HG03066 (cell line): Measurements from ENCODE around the gene RIPPLY2.

Source experiments
- ATAC-seq: cut with Tn5 transposase; IDR thresholded peaks from one replicate; pipeline ENCODE4 v1.9.1; 2021; ENCODE audit warnings: low read depth; ENCODE audit not compliant: unreplicated experiment

Gene RIPPLY2

GRCh38 chr6:83859410-83860358 lies 6.5 kb downstream of the RIPPLY2 start, which contains the start of gene CYB5R4:
TSS of gene CYB5R4 (plus strand) at chr6:83859689. CDS start at chr6:83859783, 94 bp downstream.
- peak; percentile 98 for ATAC-seq

- peak; percentile 16 for ATAC-seq
Observed at GRCh38 chr6:83860359-83860755, 7.2 kb downstream of the RIPPLY2 start.

- no peak for ATAC-seq
Observed at GRCh38 chr6:83860782-83861495, 7.8 kb downstream of the RIPPLY2 start.

- no peak for ATAC-seq
Observed at GRCh38 chr6:83862776-83863471, 9.8 kb downstream of the RIPPLY2 start.

GRCh38 chr6:83867043-83867442 lies 13.9 kb downstream of the RIPPLY2 start:
- ATAC-seq, result no peak

- ATAC-seq, result no peak
Observed at GRCh38 chr6:83867527-83868161, 14.5 kb downstream of the RIPPLY2 start.

- no peak for ATAC-seq
Observed at GRCh38 chr6:83868639-83869038, 15.5 kb downstream of the RIPPLY2 start.

GRCh38 chr6:83870649-83871048 lies 17.5 kb downstream of the RIPPLY2 start:
- no peak for ATAC-seq

- ATAC-seq, result no peak
Observed at GRCh38 chr6:83872386-83873118, 19.4 kb downstream of the RIPPLY2 start.

GRCh38 chr6:83873869-83874268 lies 20.7 kb downstream of the RIPPLY2 start:
- ATAC-seq, result no peak

GRCh38 chr6:83875843-83876242 lies 22.7 kb downstream of the RIPPLY2 start:
- ATAC-seq, result no peak

GRCh38 chr6:83878902-83879644 lies 25.9 kb downstream of the RIPPLY2 start:
- ATAC-seq, result no peak

- no peak for ATAC-seq
Observed at GRCh38 chr6:83879746-83880145, 26.6 kb downstream of the RIPPLY2 start.

GRCh38 chr6:83883240-83883639 lies 30.1 kb downstream of the RIPPLY2 start:
- no peak for ATAC-seq

- ATAC-seq, result peak; percentile 87
Observed at GRCh38 chr6:83884523-83884922, 31.4 kb downstream of the RIPPLY2 start.

GRCh38 chr6:83885984-83886383 lies 32.8 kb downstream of the RIPPLY2 start:
- ATAC-seq, result no peak

GRCh38 chr6:83889621-83890020 lies 36.5 kb downstream of the RIPPLY2 start:
- ATAC-seq, result no peak

GRCh38 chr6:83890520-83890919 lies 37.4 kb downstream of the RIPPLY2 start:
- ATAC-seq, result no peak

- no peak for ATAC-seq
Observed at GRCh38 chr6:83891586-83891985, 38.4 kb downstream of the RIPPLY2 start.
